GM10847 (cell line): ENCODE data around the gene CELSR3.

ENCODE experiments used
- POLR2A ChIP-seq: IDR thresholded peaks from 2 replicates; pipeline ENCODE4 v1.6.1; 2011; ENCODE audit not compliant: insufficient read length; ENCODE audit errors: extremely low read depth

CELSR3 gene, protein sequence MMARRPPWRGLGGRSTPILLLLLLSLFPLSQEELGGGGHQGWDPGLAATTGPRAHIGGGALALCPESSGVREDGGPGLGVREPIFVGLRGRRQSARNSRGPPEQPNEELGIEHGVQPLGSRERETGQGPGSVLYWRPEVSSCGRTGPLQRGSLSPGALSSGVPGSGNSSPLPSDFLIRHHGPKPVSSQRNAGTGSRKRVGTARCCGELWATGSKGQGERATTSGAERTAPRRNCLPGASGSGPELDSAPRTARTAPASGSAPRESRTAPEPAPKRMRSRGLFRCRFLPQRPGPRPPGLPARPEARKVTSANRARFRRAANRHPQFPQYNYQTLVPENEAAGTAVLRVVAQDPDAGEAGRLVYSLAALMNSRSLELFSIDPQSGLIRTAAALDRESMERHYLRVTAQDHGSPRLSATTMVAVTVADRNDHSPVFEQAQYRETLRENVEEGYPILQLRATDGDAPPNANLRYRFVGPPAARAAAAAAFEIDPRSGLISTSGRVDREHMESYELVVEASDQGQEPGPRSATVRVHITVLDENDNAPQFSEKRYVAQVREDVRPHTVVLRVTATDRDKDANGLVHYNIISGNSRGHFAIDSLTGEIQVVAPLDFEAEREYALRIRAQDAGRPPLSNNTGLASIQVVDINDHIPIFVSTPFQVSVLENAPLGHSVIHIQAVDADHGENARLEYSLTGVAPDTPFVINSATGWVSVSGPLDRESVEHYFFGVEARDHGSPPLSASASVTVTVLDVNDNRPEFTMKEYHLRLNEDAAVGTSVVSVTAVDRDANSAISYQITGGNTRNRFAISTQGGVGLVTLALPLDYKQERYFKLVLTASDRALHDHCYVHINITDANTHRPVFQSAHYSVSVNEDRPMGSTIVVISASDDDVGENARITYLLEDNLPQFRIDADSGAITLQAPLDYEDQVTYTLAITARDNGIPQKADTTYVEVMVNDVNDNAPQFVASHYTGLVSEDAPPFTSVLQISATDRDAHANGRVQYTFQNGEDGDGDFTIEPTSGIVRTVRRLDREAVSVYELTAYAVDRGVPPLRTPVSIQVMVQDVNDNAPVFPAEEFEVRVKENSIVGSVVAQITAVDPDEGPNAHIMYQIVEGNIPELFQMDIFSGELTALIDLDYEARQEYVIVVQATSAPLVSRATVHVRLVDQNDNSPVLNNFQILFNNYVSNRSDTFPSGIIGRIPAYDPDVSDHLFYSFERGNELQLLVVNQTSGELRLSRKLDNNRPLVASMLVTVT (N-terminal part only)

DNA sequence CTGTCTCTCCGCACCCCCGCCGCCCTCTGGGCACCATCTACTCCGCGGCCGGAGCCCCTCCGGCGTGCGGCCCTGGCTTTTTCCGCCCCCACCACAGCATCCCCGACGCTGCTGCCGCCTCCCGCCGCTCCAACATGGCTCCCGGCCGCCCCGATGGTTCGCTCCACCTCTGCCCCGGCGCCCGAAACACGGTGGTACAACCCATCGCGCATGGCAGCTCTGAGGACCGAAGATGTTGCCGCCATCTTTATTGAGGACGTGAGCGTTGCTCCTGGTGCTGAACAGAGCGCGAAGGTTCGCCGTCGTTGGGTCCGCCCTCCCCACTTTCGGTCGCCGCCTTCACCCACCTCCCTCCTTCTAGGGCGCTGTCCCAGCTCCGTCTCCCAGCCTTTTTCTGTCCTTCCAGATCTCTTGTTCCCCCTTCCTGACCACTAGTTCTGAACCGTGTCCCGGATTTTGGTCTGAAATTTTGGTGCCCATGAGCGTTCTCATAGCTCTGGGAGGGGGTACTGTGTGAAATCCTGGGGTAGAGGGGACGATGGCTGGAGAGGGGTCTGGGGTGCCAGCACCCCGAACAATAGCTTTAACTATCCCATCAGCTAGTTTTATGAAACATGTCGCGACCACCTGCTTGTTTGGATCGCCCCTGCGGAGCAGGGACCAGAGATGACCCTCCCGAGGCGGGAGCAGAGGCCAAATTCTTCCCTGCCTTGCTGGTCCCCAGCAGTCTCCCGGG, at the start of gene CELSR3:
Gene CELSR3 (minus strand): TSS at position 134 of the 736 bp plus-strand sequence. CDS start 252 bp downstream, outside the sequence.
- TF ChIP-seq POLR2A, result no peak

DNA sequence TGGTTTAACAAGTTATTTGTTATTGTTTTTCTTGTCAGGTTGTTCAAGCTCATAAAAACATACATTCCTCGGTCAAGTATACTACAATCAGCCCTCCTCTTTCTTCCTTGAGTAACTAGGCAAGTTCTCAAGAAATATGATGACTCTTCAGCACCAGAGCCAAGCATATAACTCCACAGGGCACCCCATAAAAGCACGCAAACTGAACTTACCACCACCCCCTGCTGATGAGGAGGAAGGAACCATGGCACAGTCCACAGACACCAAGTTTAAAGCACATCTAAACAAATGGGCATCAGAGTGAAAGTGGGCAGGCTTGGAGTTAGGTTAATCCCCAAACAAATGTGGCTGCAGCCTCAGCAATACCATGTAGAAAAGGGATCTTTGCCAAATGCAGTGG, 49.0 kb upstream of the CELSR3 start:
- TF ChIP-seq POLR2A, result no peak

DNA sequence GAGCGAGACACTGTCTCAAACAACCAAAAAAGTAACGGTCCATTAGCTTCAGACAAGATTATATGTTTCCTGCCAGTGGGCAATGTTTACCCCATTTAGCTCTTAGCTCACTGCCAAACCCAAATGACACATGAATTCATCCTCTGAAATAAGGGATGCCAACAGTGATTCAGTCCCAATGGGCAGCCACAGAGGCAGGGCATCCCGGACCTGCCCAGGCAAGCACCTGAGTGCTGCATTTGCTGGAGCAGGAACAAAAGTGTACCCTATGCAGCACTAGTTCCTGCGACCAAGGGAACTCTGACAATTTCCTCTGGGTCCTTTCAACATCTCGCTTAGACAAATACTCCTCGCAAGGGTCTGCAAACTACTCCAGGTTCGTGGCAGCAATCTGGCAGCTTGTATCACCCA, 46.4 kb upstream of the CELSR3 start:
- no peak for TF ChIP-seq POLR2A

DNA sequence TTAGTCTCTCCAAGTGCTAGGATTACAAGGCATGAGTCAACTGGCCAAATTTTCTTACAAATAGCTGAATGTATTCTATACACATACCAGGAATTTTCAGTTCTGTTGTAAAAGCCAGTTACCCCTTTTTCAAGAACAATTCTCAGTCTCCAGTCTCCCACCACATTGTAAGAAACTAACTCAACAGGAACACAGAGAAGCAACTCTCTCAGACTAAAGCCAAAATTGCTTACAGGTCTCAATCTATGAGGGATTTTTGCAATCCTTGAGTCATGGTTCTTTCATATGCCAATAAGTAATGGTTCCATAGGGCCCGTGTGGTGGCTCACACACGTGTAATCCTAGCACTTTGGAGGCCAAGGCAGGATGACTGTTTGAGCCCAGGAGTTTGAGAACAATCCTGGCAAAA, 45.8 kb upstream of the CELSR3 start:
- no peak for TF ChIP-seq POLR2A

DNA sequence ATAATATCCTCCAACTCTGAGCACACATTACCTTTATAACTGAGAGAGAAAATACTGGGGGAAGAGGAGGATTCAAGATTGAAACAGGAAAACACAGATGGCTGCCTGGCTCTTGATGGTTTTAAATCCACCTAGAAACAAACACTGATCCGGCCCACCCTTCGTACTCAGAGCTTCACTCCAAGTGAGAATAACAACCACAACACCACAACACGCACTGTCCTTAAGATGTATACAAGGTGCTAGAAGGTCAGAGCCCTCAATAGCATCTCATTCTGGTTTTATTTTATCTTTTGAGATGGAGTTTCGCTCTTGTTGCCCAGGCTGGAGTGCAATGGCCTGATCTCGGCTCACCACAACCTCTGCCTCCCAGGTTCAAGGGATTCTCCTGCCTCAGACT, 44.5 kb upstream of the CELSR3 start:
- TF ChIP-seq POLR2A, result no peak

DNA sequence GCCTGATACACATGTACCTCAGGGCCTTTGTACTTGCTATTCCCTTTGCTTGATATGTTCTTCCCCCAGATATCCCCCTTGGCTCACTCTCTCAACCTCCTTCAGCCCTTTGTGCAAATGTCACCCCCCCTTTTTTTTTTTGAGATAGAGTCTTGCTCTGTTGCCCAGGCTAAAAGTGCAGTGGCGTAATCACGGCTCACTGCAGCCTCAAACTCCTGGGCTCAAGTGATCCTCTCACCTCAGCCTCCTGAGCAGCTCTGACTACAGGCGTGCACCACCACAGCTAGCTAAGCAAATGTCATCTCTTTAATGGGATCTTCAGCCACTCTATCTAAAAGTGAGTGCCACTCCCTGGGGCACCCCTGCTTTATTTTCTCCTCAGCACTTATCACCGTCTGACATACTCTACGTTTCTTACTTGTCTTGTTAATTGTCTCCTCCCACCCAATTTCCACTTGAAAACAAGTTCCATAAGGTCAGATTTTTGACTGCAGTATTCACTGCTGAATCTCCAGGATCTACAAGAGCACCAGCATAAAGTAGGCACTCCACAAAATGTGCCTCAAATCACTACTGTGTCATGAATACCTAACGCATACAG, 39.7 kb upstream of the CELSR3 start:
- TF ChIP-seq POLR2A, result no peak

DNA sequence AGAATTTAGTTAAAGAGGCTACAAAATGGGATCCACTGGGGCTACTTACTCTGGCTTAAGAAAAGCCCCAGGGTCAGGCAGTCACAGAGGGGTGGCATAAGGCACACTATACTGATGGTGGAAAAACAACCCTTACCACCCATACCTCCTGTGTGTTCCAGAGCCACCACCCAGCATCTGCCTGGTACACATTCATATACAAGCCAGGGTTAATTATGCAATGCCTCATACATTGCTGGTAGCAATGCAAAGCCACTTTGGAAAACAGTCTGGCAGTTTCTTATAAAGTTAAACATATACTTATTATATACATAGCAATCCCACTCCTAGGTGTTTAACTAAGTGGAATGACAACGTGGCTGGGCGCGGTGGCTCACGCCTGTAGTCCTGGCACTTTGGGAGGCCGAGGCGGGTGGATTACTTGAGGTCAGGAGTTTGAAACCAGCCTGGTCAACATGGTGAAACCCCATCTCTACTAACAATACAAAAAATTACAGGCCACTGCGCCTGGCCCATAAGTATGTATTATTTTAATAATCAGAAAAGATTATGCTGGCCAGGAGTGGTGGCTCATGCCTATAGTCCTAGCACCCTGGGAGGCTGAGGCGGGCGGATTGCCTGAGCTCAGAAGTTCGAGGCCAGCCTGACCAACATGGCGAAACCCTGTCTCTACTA, 38.2 kb upstream of the CELSR3 start:
- TF ChIP-seq POLR2A, result no peak

DNA sequence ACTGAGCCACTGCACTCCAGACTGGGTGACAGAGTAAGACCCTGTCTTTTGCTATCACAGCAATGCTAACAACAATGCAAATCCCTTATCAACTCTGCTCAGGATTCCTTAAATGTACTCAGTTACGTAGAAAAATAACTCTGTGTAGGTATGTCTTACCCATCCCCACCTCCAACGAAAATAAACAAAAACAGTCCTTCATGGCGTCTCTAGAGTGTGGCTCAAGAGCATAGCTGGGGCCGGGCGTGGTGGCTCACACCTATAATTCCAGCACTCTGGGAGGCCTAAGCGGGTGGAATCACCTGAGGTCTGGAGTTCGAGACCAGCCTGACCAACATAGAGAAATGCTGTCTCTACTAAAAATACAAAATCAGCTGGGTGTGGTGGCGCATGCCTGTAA, 36.2 kb upstream of the CELSR3 start:
- TF ChIP-seq POLR2A, result no peak

DNA sequence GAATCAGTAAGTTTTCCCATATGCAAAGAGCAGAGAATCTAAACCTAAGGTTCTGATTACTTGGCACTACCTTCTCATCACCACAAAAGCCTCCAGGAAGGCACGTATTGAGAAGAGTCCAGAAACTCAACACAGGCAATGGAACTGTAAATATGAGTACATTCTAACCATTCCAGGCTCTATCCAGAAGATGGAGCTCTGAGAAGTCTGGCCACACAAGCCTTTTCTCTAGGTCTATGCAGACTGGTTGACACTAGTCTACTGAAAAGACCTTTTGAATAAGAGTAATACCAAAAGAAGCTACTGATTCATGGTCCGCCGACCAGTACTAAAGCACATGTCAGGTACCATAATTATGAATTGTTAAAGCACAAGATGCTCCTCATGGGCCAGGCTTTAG, 35.3 kb upstream of the CELSR3 start:
- TF ChIP-seq POLR2A, result no peak

DNA sequence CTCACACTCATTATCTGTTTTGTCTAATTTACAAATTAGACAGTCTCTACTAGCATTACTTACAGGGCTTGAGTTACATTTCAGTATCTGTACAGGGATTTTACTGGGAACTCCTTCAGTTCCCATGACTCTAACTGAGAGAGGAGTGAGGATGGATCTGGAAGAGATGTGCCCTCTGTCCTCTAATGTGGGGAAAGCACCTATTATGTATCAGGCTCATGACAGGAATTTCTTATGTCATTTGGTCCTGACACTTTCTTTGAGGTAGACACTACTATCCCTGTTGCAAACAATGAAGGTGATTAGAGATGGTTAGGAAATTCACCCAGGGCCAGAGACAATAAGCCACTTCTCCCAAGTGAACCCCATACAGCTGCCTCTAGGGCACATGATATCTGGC, 33.9 kb upstream of the CELSR3 start:
- TF ChIP-seq POLR2A, result no peak

DNA sequence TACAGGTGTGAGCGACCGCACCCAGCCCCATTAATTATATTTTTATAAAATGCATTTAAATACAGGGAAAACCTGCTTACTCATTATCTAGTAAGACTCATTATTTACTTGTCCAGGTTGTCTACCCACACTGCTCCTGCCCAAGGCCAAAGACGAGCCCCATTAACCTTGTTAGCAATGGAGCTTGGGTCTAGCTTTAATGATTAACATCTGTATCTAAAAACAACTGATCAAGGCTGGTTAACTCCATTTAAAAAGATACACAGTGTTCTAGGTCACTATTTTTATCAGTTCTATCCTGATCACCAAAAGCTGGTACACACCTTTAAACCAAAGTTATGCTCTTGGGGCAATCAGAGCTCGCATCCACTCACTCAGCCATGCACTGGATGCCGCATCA, 33.5 kb upstream of the CELSR3 start:
- TF ChIP-seq POLR2A, result no peak

DNA sequence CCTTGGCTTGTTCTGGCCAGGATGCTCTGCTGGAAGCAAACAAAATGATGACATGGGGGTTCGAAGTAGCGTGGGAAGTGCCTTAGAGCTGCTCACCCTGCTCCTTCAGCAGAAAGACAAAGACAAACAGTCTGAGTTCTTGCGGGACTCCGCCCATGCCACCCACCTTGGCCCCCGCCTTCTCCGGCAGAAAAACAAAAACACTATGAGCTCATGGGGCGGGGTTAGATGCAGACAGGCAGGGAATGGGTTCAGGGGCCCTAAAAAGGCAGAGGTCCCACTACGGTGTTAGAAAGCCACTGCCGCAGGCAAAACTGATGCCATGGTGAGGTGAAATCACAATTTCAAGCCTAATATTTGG, 32.7 kb upstream of the CELSR3 start:
- no peak for TF ChIP-seq POLR2A

DNA sequence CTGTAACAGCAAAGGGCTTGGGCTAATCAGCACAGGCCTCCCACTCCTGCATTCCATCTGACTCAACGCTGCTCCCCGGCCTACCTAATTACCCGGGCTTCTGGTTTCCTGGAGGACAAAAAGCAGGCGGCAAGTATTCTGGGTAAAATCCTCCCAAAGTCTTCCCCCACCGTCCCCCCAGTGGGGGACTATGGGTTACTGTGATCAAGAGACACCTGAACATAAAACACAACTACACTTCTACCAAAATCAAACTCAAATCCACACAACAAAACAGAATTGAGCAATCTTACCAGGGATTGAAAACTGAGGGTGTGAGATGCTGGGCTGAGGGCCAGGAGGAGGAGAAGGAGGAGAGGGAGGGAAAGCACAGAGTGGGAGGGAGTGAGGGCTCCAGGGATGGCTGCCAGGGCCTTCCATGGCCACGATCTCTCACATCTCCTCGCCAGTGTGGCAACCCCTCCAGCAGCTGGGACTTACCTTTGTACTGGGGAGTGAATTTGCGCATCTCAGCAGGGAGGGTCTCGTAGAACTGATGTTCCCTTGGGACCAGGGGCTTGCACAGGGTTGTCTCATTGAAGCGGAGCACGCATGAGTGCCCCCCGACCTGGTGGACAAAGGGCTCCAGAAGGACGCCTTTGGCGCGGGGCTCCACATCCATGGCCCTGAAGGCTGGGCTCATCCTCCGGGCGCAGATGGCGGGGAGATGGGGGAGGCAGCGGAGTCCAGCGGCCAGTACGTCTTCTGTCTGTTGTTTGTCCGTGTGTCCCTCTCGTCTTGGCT, 32.1 kb upstream of the CELSR3 start:
- TF ChIP-seq POLR2A, result no peak

DNA sequence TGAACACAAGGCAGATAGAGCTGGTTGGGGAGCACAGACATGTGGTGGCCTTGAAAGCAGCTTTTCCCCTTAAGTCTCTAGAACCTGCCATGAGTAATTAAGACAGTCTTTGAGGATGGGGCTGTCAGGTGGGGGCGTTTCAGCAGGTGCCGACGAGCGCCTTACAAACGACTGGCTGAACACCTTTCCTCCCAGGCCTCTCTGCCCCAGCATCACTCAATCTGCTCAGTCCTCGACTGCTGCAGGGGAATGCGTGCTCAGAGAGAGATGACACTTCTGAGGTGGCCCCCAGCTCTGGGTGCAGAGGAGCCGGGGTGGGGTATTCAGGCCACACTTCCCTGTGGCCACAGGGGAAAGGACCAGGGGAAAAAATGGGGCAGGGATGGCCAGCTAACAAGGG, 31.1 kb upstream of the CELSR3 start:
- TF ChIP-seq POLR2A, result no peak

DNA sequence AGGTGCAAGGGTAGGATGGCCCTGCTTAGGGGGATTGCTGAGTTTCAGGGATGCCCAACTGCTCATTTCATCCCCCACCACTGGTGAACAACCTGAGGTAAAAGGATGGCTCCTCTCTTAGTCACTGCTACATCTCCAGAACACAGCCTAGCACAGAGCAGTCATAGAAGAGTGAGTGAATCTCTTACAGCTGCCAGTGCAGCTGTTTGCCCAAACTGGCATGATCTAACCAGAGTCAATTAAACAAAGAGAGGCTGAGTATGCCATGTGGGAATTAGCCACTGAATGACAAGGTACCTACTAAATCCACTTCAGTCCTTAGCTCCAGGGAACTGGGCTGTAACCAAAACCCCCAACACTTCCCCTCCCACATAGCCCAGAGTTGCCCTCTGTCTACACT, 29.9 kb upstream of the CELSR3 start:
- no peak for TF ChIP-seq POLR2A
